ENCODE data around the gene DRICH1.
"Not testable (repeated sequence)": the region's sequence is repeated elsewhere in the genome, so short reads cannot be mapped to it uniquely, and the experiment has no call there.

DNA sequence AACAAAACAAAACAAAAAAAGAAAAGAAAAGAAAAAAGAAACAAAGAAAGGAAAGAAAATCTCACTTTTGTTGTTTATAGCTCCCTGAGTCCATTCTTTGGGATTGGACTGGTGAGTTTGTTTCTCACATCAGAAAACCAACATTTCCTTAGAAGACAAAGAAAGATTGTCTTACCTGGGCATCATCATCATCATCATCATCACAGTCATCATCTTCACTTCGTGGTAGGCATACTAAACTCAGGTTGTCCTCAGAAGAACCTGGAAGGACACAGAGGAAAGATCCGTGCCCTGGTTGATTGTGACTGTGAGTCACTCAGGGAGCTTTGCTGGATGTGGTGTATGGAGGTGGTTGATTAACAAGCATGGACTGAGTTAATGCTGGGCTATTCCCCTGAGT lies 10.2 kb downstream of the DRICH1 start:
- TF ChIP-seq CTCF (IDR thresholded peaks at IDR 0.05); ATF2 (CRISPR knock-in tag; IDR thresholded peaks at IDR 0.05; ENCODE audit: borderline replicate concordance, low read depth); ZNF121 (CRISPR knock-in tag; IDR thresholded peaks at IDR 0.05); ESRRA (CRISPR knock-in tag; IDR thresholded peaks at IDR 0.05; ENCODE audit: borderline replicate concordance); ATF3 (CRISPR knock-in tag; conservative IDR thresholded peaks at IDR 0.05); FOXK1 (CRISPR knock-in tag; IDR thresholded peaks at IDR 0.05); TP53 (CRISPR knock-in tag; IDR thresholded peaks at IDR 0.05); EMX1 (CRISPR knock-in tag; IDR thresholded peaks at IDR 0.05); ZBTB21 (CRISPR knock-in tag; IDR thresholded peaks at IDR 0.05; ENCODE audit: borderline replicate concordance); PREB (CRISPR knock-in tag; IDR thresholded peaks at IDR 0.05; ENCODE audit: borderline replicate concordance): not testable (repeated sequence)
